GM21447 (cell line): ENCODE results near the gene TCAP.
"Not testable (repeated sequence)": the region's sequence is repeated elsewhere in the genome, so short reads cannot be mapped to it uniquely, and the experiment has no call there.

Source experiments
- ATAC-seq: cut with Tn5 transposase; IDR thresholded peaks from one replicate; pipeline ENCODE4 v1.9.1; 2021; ENCODE audit not compliant: unreplicated experiment

Gene TCAP

DNA sequence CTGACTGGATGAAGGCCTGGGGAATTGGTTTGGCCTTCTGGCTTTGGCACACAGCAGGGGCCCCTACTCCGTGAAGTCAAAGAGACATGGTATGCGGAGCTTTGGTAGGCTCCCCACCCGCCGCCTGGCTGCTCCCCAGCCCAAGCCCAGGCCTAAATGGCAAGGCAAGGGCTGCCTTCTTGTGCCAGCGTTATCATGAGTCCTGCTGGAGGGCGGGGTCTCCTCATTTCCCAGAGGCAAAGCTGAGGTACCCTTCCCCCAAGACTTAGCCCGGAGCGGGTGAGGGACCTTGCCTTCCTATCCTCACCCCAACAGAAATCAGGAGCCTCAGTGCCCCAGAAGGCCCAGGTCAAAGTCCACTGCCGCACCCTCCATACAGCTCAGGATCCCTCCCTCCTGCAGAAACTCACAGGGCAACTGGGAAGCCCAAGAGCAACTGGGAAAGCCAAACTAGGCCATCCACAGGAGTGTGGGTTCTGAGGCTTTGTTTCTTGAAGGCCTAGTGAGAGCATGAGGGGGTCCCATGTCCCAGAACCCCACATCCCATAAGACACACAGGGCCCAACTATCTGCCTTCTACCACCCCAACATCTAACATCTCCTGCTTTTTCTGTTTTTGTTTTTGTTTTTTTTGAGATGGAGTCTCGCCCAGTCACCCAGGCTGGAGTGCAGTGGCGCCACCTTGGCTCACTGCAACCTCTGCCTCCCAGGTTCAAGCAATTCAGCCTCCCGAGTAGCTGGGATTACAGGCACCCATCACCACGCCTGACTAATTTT, 13.4 kb downstream of the TCAP start:
- no peak for ATAC-seq

GRCh38 chr17:39679521-39680192, 14.5 kb downstream of the TCAP start:
- no peak for ATAC-seq

DNA sequence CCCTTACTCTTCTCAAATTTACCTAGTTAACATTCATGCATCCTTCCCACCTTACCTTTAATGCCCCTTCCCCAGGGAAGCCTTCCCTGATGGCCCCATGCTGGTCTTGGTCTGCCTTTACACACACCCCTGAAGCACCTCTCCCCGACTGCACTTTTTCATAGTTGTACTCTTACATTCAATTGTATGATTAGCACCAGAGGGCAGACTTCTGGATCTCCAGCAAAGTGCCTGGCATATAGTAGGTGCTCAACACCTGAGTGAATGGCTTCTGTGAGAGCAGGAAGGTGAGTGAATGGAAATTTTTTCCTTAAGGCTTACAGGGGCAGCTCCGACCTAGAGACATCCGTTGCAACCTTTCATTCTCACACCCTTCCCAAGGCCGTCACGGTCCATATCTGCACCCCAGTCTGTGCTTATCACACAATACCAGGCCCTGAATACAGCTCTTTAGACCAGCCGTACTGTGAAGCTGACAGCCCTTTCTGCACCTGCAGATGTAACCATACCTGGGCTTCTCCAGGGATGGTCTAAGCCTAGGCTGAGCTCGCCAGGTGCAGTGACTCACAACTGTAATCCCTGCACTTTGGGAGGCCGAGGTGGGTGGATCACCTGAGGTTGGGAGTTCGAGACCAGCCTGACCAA, 18.3 kb downstream of the TCAP start:
- no peak for ATAC-seq

DNA sequence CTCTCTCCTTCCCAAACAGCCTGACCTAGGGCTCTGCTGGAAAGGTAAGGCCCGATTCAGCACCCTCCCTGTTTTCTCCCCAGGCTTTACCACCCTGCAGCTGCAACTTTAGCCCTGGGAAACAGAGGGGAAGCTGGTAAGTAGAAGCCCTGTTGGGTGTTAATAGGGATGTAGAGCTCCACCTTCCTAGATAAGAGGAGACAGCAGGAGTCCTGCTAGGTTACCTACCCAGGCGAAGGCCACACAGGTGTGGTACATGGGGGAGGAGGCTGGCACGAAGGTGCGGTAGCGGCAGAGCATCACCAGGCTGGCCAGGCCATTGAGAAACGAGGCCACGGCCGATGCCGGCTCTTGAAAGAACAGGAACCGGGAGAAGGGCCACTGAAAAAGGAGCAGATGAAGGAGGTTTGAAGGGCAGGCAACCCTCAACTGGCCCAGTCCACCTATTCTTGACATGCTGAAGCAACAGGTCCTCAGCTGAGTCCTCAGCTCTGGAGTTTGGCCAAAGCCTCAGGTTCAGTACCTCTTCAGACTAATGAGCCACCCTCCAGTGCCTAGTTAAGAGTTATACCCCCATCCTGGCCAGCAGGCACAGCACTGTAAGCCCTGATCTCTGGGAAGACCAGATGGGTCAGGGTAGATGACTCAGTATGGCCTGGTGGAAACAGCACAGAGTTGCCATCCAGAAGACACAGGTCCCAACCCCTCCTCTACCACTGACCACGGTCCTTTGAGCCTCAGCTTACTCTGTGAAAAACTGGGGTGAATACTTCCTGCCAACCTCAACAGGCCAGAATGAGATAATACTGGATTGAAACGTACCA, 19.4 kb downstream of the TCAP start:
- ATAC-seq: no peak

- no peak for ATAC-seq
Measured at GRCh38 chr17:39687101-39687545, 22.0 kb downstream of the TCAP start.

GRCh38 chr17:39687546-39688474, 22.7 kb downstream of the TCAP start, which contains the start of gene PGAP3:
TSS of gene PGAP3 (minus strand) at chr17:39688057. CDS start at chr17:39688014, 43 bp downstream.
- ATAC-seq: peak; percentile 82

GRCh38 chr17:39688475-39688835, 23.3 kb downstream of the TCAP start:
- ATAC-seq: no peak

DNA sequence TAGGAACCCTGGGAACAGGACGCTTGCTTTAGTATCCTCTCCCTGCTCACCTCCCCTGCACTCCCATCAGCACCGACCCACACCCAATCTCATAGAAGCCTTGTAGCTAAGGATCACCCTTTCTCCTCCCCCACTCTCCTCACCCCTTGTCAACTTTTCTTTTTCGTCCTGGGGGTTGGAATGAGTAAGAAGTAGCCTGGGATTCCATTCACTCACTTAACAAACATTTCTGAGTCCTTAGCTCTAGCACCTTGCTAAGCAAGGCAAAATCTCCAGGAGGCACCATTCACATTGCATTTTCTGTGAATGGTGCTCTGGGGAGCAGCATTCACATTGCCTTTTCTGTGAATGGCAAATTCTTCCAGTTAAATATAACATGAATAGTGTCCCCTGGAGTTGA, 23.8 kb downstream of the TCAP start:
- no peak for ATAC-seq

GRCh38 chr17:39694593-39694992, 29.4 kb downstream of the TCAP start:
- no peak for ATAC-seq

GRCh38 chr17:39695089-39695474, 29.9 kb downstream of the TCAP start:
- ATAC-seq: no peak

DNA sequence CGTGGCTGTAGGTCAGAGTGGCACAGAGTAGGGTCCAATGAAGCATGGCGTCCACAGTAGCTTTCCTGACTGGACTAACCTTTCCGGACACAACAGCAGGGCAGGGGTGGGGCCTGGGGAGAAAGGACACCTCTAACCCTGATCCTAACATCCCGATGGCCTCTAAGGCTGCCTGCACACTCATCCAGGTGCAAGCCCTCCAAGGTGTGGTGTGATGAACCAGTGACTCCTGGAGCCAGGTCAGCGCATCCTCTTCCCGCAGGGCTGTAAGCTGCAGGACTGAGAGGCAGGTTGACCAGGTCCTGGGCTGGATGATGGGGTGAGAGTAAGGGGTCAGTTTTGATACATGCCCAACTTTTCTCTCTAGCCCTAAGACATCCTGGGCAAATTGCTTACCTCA, 31.6 kb downstream of the TCAP start:
- no peak for ATAC-seq

- ATAC-seq: no peak
Measured at GRCh38 chr17:39697961-39698360, 32.8 kb downstream of the TCAP start.

DNA sequence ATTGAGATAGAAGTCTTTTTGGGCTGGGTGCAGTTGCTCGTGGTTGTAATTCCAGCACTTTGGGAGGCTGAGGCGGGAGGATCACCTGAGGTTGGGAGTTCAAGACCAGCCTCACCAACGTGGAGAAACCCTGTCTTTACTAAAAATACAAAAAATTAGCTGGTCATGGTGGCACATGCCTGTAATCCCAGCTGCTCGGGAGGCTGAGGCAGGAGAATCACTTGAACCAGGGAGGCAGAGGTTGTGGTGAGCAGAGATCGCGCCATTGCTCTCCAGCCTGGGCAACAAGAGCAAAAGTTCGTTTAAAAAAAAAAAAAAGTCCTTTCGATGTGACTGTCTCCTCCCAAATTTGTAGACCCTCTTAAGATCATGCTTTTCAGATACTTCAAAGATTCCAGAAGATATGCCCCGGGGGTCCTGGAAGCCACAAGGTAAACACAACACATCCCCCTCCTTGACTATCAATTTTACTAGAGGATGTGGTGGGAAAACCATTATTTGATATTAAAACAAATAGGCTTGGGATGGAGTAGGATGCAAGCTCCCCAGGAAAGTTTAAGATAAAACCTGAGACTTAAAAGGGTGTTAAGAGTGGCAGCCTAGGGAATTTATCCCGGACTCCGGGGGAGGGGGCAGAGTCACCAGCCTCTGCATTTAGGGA, 34.1 kb downstream of the TCAP start:
- ATAC-seq: not testable (repeated sequence)

DNA sequence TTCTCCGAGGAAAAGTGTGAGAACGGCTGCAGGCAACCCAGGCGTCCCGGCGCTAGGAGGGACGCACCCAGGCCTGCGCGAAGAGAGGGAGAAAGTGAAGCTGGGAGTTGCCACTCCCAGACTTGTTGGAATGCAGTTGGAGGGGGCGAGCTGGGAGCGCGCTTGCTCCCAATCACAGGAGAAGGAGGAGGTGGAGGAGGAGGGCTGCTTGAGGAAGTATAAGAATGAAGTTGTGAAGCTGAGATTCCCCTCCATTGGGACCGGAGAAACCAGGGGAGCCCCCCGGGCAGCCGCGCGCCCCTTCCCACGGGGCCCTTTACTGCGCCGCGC, 34.6 kb downstream of the TCAP start, which contains the start of gene ERBB2:
Gene ERBB2, plus strand, starts transcription at position 247 of the 330 bp plus-strand sequence. CDS start 175 bp downstream, outside the sequence.
- ATAC-seq: no peak

DNA sequence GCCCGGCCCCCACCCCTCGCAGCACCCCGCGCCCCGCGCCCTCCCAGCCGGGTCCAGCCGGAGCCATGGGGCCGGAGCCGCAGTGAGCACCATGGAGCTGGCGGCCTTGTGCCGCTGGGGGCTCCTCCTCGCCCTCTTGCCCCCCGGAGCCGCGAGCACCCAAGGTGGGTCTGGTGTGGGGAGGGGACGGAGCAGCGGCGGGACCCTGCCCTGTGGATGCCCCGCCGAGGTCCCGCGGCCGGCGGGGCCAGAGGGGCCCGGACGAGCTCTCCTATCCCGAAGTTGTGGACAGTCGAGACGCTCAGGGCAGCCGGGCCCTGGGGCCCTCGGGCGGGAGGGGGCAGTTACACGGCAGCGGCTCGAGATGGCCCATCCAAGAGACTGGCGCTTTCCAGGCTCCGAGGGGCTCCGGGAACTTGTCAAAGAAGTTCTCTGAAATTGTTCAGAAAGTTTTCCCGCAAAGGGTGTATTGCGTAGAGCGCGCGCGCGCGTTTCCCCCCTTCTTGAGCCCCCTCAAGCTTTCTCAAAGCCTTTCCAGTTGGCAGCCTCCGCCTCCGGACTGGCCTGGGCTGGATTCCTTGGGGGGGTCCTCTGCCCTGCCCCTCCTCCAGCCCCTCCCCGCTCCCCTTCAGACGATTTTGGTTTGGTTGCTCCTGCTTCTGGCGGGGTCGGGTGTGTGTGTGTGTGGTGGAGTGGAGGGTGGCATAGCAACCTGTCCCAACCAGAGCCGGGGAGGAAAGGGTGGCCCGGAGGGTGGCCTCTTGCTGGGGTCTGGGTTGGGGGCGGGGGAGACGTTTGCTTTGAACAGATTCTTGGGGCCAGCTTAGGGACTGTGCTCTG, 35.2 kb downstream of the TCAP start:
- ATAC-seq: no peak

- no peak for ATAC-seq
Measured at GRCh38 chr17:39701012-39701783, 36.0 kb downstream of the TCAP start.

GRCh38 chr17:39701784-39702422, 36.8 kb downstream of the TCAP start:
- ATAC-seq: no peak
